ENCODE data around the gene PCDH9. TPM values are rescaled to one million over a fixed set of nuclear protein-coding genes. Genes with fewer than 3 reads are reported as not detected.

PCDH9 gene
- polyA plus RNA-seq, 3 donors, result 0.03 TPM; not detected in 1

DNA sequence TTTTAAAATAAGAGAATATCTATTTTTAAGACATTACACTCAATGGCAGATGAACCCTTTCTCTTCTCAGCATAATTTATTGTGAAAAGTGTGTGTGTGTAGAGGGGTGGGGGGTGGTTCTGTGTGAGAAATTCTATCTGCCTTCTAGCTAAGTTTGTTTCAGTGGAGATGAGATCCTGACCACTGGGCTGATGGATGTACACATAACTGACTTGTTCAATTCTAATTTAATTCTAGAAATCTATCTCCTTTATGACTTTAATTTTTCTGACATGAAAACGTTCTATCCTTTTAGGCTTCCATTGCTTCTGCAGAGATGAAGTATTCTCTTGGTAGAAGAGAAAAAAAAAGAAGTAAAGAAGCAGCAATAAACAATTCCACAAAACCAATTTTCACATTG is 891.6 kb downstream of the PCDH9 start:
- no peaks in the 10 kb centered on the region for H3K27me3 ChIP-seq (ENCODE audit: control insufficient read depth in 2 of 2, insufficient read depth in 2 of 2, low read length in 2 of 2)
- no peaks in the 10 kb centered on the region for H4K20me1 ChIP-seq (ENCODE audit: insufficient read depth, low read length)
- no peaks in the 10 kb centered on the region for H3K4me1 ChIP-seq (ENCODE audit: control insufficient read depth in 1 of 2, insufficient read depth in 2 of 2, low read length in 2 of 2)
- Mint-ChIP-seq H3K9me3 (peaks cover 0 to 4% (median 2%) of the 10 kb centered on the region in 7 donors), H3K27me3 (ENCODE audit: low read depth in 3 of 3) (peaks cover 0 to 2% (median 0%) of the 10 kb centered on the region in 3 donors), H3K27ac (no peak overlapping the region), H3K36me3 (no peaks in the 10 kb centered on the region), H3K4me1 (no peaks in the 10 kb centered on the region), H3K4me3 (no peak overlapping the region)
- no peak for DNase-seq
- no peaks in the 10 kb centered on the region for H3K79me2 ChIP-seq (ENCODE audit: insufficient read depth, low read length)
- TF ChIP-seq, protein P1, sequence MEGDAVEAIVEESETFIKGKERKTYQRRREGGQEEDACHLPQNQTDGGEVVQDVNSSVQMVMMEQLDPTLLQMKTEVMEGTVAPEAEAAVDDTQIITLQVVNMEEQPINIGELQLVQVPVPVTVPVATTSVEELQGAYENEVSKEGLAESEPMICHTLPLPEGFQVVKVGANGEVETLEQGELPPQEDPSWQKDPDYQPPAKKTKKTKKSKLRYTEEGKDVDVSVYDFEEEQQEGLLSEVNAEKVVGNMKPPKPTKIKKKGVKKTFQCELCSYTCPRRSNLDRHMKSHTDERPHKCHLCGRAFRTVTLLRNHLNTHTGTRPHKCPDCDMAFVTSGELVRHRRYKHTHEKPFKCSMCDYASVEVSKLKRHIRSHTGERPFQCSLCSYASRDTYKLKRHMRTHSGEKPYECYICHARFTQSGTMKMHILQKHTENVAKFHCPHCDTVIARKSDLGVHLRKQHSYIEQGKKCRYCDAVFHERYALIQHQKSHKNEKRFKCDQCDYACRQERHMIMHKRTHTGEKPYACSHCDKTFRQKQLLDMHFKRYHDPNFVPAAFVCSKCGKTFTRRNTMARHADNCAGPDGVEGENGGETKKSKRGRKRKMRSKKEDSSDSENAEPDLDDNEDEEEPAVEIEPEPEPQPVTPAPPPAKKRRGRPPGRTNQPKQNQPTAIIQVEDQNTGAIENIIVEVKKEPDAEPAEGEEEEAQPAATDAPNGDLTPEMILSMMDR (IDR thresholded peaks at IDR 0.05), result no peak
- H3K36me3 ChIP-seq (replicated peaks in 1 of 2; ENCODE audit: control insufficient read depth in 1 of 2, insufficient read depth in 2 of 2, low read length in 2 of 2), result no peaks in the 10 kb centered on the region
- no CpG with 5 or more reads among the region's 1 CpG for WGBS (ENCODE audit: insufficient coverage)
- intact Hi-C loops (cut with micrococcal nuclease), result no loop called here
- no peak overlapping the region for H3K4me3 ChIP-seq (replicated peaks in 1 of 3; ENCODE audit: low read depth in 2 of 3, low read length in 3 of 3)
- no peak overlapping the region for H3K4me2 ChIP-seq (replicated peaks; ENCODE audit: extremely low read depth, low read length, poor library complexity, severe bottlenecking)
- H3K9me3 ChIP-seq (replicated peaks in 1 of 2; ENCODE audit: control insufficient read depth in 1 of 2, insufficient read depth in 1 of 2, low read length in 2 of 2), result no peaks in the 10 kb centered on the region
- H3K9ac ChIP-seq (ENCODE audit: insufficient read depth, low read length, poor library complexity, severe bottlenecking), result no peak overlapping the region
- H3K27ac ChIP-seq (ENCODE audit: low read depth in 1 of 2, low read length in 2 of 2), result no peak overlapping the region
- no peak overlapping the region for H2AFZ ChIP-seq (ENCODE audit: insufficient read depth, low read depth, low read length, poor library complexity, severe bottlenecking)

DNA sequence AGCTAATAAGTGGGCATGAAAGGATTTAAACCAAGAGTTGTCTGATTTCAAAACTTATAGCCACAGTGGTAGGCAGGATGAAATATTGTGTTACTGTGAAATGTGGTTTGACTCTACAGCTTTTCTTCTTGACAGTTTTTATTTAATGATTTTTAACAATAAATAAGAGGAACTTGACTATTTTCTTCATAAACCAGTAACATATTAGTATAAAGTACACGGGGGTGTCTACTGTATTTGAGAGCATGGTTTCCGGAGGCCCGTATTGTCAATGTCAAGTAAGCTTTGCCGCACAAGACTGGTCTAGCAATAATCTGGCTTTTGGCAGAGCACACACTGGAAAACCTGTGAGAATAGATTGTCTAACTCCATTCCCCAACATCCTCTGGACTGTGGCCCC is 894.5 kb downstream of the PCDH9 start:
- no peak overlapping the region for H3K4me2 ChIP-seq (replicated peaks; ENCODE audit: extremely low read depth, low read length, poor library complexity, severe bottlenecking)
- intact Hi-C loops (cut with micrococcal nuclease), result no loop called here
- H3K27me3 ChIP-seq (ENCODE audit: control insufficient read depth in 2 of 2, insufficient read depth in 2 of 2, low read length in 2 of 2), result no peaks in the 10 kb centered on the region
- no peaks in the 10 kb centered on the region for H3K4me1 ChIP-seq (ENCODE audit: control insufficient read depth in 1 of 2, insufficient read depth in 2 of 2, low read length in 2 of 2)
- no peaks in the 10 kb centered on the region for H3K79me2 ChIP-seq (ENCODE audit: insufficient read depth, low read length)
- H4K20me1 ChIP-seq (ENCODE audit: insufficient read depth, low read length), result no peaks in the 10 kb centered on the region
- H3K27me3 Mint-ChIP-seq (ENCODE audit: low read depth in 3 of 3), result no peaks in the 10 kb centered on the region
- H3K4me3 Mint-ChIP-seq, result no peak overlapping the region
- H3K27ac ChIP-seq (ENCODE audit: low read depth in 1 of 2, low read length in 2 of 2), result no peak overlapping the region
- WGBS (ENCODE audit: insufficient coverage), result 80% methylated on average over 1 of the region's 4 CpGs
- no peak overlapping the region for H3K27ac Mint-ChIP-seq
- DNase-seq, result no peak
- H3K36me3 ChIP-seq (replicated peaks in 1 of 2; ENCODE audit: control insufficient read depth in 1 of 2, insufficient read depth in 2 of 2, low read length in 2 of 2), result no peaks in the 10 kb centered on the region
- no peaks in the 10 kb centered on the region for H3K36me3 Mint-ChIP-seq
- no peaks in the 10 kb centered on the region for H3K4me1 Mint-ChIP-seq
- no peak overlapping the region for H3K4me3 ChIP-seq (replicated peaks in 1 of 3; ENCODE audit: low read depth in 2 of 3, low read length in 3 of 3)
- H3K9ac ChIP-seq (ENCODE audit: insufficient read depth, low read length, poor library complexity, severe bottlenecking), result no peak overlapping the region
- TF ChIP-seq, protein P1 (IDR thresholded peaks at IDR 0.05), result no peak
- peaks cover 0 to 1% (median 0%) of the 10 kb centered on the region in 7 donors for H3K9me3 Mint-ChIP-seq
- H2AFZ ChIP-seq (ENCODE audit: insufficient read depth, low read depth, low read length, poor library complexity, severe bottlenecking), result no peak overlapping the region
- H3K9me3 ChIP-seq (replicated peaks in 1 of 2; ENCODE audit: control insufficient read depth in 1 of 2, insufficient read depth in 1 of 2, low read length in 2 of 2), result no peaks in the 10 kb centered on the region
